Esophagus squamous epithelium (tissue), 5 donors: ENCODE data around the gene ADIPOR1. TPM values are rescaled to one million over a fixed set of nuclear protein-coding genes. Genes with fewer than 3 reads are reported as not detected.
"Not testable (repeated sequence)": the region's sequence is repeated elsewhere in the genome, so short reads cannot be mapped to it uniquely, and the experiment has no call there.

ENCODE experiments used
- DNase-seq: peaks from one replicate; lab custom pipeline; 2025; lab: John Stamatoyannopoulos, UW
- H3K27ac ChIP-seq, 4 donors: fragments of 200-600 bp; sonication (generic); one replicate each; pipeline ENCODE4 v1.5.1; 2016 to 2019; ENCODE audit warnings: mild to moderate bottlenecking in 1 of 4
- H3K27me3 ChIP-seq, 4 donors: fragments of 200-600 bp; sonication (generic); 1 replicate in 3 of 4; 2 replicates in 1 of 4; pipeline versions ENCODE4 v1.5.1 to v1.6.0; 2017 to 2021; ENCODE audit warnings: antibody characterized with exemption in 1 of 4
- H3K36me3 ChIP-seq, 3 donors: fragments of 200-600 bp; sonication (generic); one replicate each; pipeline ENCODE4 v1.5.1; 2016 to 2019
- H3K4me1 ChIP-seq, 3 donors: fragments of 200-600 bp; sonication (generic); one replicate each; pipeline ENCODE4 v1.5.1; 2017 to 2019
- H3K4me3 ChIP-seq, 4 donors: fragments of 200-600 bp; sonication (generic); 1 replicate in 3 of 4; 2 replicates in 1 of 4; pipeline ENCODE4 v1.5.1; 2016 to 2019; ENCODE audit warnings: mild to moderate bottlenecking in 2 of 4, moderate library complexity in 1 of 4
- H3K9me3 ChIP-seq, 3 donors: fragments of 200-600 bp; sonication (generic); one replicate each; pipeline ENCODE4 v1.5.1; 2016 to 2019
- CTCF ChIP-seq, 6 experiments: fragments of 450-650 bp in 4 of 6; fragments of 200-600 bp in 2 of 6; sonication (generic) in 2 of 6; IDR thresholded peaks; one replicate each; pipeline ENCODE4 v1.5.1; 2016 to 2019; ENCODE audit warnings: antibody characterized with exemption in 6 of 6, mild to moderate bottlenecking in 4 of 6, moderate library complexity in 4 of 6
- POLR2A ChIP-seq, 4 donors: fragments of 450-650 bp; IDR thresholded peaks; one replicate each; pipeline ENCODE4 v1.6.1; 2017; ENCODE audit warnings: antibody characterized with exemption in 4 of 4, mild to moderate bottlenecking in 4 of 4, moderate library complexity in 3 of 4
- WGBS, 2 donors: methylation state at CpG; one replicate each; pipeline ENCODE4 v1.1.5; 2018; 5-methylcytosine and 5-hydroxymethylcytosine counted together
- intact Hi-C: fragments of 100-400 bp; cut with DNase I; formaldehyde crosslinking; loops from one replicate; pipeline ENCODE4 v1.15.0; 2022
- total RNA-seq, 4 donors: library from RNA; depleted of rRNA; stranded (reverse); fragments of >200 nt; gene quantifications; one replicate each; pipeline ENCODE4 v1.1.0, GENCODE V29; 2016
- donor health status: DM: yes; HTN: yes; CAD: no.

The ADIPOR1 gene
- total RNA-seq, 4 donors from 2014 or later, result 94.0 to 114 (median 107) TPM

DNA sequence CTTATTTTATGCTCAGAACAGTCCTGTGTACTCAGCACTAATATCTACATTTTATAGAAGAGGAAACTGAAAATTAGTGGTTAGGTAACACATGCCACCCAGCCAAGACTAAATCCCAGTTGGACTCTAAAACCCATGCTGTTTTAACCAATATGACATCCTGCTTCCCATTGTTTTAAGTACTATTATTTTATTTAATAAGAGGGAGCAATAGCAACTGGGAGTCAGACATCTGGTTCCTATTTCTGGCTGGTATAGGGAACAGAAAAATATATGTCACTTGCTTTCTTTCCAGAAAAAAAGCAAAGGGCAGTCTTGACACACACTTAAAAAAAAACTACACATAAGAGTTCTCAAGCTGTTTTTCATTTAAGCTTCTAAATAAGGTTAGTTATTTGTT is 43.0 kb downstream of the ADIPOR1 start:
- H3K4me1 ChIP-seq, result peaks cover 0 to 19% (median 0%) of the 10 kb centered on the region in 3 donors
- H3K9me3 ChIP-seq, result no peaks in the 10 kb centered on the region
- no peak for DNase-seq
- intact Hi-C loops, result no loop called here
- no peak overlapping the region for H3K27ac ChIP-seq
- H3K4me3 ChIP-seq, result no peak overlapping the region
- no peaks in the 10 kb centered on the region for H3K27me3 ChIP-seq
- H3K36me3 ChIP-seq, result peaks cover 0 to 99% (median 40%) of the 10 kb centered on the region in 3 donors
- no peak for TF ChIP-seq CTCF (IDR thresholded peaks at IDR 0.05)

- WGBS, 2 donors, result 68 to 72% methylated on average over 4 of the region's 4 CpGs
- DNase-seq, H3K4me3 ChIP-seq, H3K9me3 ChIP-seq, intact Hi-C loops, H3K27me3 ChIP-seq: not testable (repeated sequence)
- Histone ChIP-seq H3K36me3 (peaks cover 0 to 99% (median 33%) of the 10 kb centered on the region in 3 donors), H3K27ac (peak overlapping the region in 3 of 4 donors; percentile 44 to 69 (median 68)), H3K4me1 (peaks cover 0 to 19% (median 0%) of the 10 kb centered on the region in 3 donors)
Measured at GRCh38 chr1:202912476-202912875, 45.6 kb downstream of the ADIPOR1 start.

- no peak for DNase-seq
- no peak overlapping the region for H3K27ac ChIP-seq
- H3K4me3 ChIP-seq, result no peak overlapping the region
- H3K36me3 ChIP-seq, result peaks cover 0 to 98% (median 21%) of the 10 kb centered on the region in 3 donors
- WGBS, 2 donors, result 68 to 78% methylated on average over 1 of the region's 1 CpG
- H3K9me3 ChIP-seq, result no peaks in the 10 kb centered on the region
- TF ChIP-seq POLR2A (IDR thresholded peaks at IDR 0.05) (no peak), CTCF (IDR thresholded peaks at IDR 0.05) (no peak)
- peaks cover 0 to 19% (median 0%) of the 10 kb centered on the region in 3 donors for H3K4me1 ChIP-seq
- intact Hi-C loops, result no loop called here
- H3K27me3 ChIP-seq, result no peaks in the 10 kb centered on the region
Measured at GRCh38 chr1:202909494-202909893, 48.6 kb downstream of the ADIPOR1 start.

DNA sequence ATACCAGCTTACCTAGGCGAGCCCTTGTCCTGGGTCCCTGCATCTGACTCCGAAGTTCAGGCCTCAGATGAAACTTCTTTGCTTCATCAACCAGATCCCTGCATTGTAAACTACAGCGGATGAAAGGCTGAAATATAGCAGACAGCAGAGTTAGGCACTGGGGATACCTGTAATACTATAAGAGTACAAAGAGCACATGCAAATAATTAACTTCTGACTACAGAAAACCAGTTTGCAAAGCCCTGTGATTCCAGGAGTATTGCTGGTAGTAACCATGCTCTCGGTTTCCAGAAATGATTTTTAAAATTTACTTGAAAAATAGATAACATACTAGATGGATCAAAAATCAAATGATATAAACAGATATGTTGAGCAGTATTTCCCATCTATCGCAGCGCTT is 49.1 kb downstream of the ADIPOR1 start:
- intact Hi-C loops, result no loop called here
- no peak for DNase-seq
- WGBS, 2 donors, result 96% methylated on average over 6 of the region's 6 CpGs
- H3K4me1 ChIP-seq, result peaks cover 0 to 19% (median 0%) of the 10 kb centered on the region in 3 donors
- H3K27ac ChIP-seq, result no peak overlapping the region
- no peak for TF ChIP-seq CTCF (IDR thresholded peaks at IDR 0.05)
- TF ChIP-seq POLR2A (IDR thresholded peaks at IDR 0.05), result no peak
- no peak overlapping the region for H3K4me3 ChIP-seq
- no peaks in the 10 kb centered on the region for H3K9me3 ChIP-seq
- peaks cover 0 to 98% (median 24%) of the 10 kb centered on the region in 3 donors for H3K36me3 ChIP-seq
- H3K27me3 ChIP-seq, result no peaks in the 10 kb centered on the region

DNA sequence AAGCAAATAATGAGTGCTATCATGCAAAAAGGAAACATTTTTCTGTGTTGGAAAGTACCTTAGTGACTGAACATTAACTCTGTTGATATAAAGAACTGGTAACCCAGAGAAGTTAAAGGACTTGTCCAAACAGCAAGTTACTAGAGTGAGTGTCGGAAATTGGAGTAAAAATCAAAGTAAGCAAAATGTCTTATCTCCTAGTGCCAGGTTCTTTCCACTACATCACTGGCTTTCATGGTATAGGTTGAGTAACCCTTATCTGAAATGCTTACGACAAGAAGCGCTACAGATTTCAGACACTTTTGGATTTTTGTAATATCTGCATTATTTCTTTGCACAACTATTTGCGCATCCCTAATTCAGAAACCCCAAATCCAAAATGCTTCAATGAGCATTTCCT is 52.8 kb downstream of the ADIPOR1 start:
- no peaks in the 10 kb centered on the region for H3K27me3 ChIP-seq
- H3K9me3 ChIP-seq, result no peaks in the 10 kb centered on the region
- TF ChIP-seq CTCF (IDR thresholded peaks at IDR 0.05), result no peak
- TF ChIP-seq POLR2A (IDR thresholded peaks at IDR 0.05), result no peak
- no peaks in the 10 kb centered on the region for H3K4me1 ChIP-seq
- intact Hi-C loops, result no loop called here
- no peak overlapping the region for H3K4me3 ChIP-seq
- WGBS, 2 donors, result 59 to 75% methylated on average over 4 of the region's 4 CpGs
- peaks cover 0 to 98% (median 21%) of the 10 kb centered on the region in 3 donors for H3K36me3 ChIP-seq
- no peak overlapping the region for H3K27ac ChIP-seq
- no peak for DNase-seq

DNA sequence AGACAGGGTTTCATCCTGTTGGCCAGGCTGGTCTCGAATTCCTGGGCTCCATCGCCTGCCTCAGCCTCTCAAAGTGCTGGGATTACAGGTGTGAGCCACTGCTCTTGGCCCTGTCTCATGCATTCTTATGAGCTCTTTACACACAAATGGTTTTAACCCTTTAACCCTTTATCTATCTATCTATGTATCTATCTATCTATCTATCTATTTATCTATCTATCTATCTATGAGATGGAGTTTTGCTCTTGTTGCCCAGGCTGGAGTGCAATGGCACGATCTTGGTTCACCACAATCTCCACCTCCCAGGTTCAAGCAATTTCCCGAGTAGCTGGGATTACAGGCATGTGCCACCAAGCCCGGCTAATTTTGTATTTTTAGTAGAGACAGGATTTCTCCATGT is 54.3 kb downstream of the ADIPOR1 start:
- WGBS, 2 donors, result 83 to 95% methylated on average over 5 of the region's 5 CpGs
- peaks cover 0 to 98% (median 20%) of the 10 kb centered on the region in 3 donors for H3K36me3 ChIP-seq
- H3K9me3 ChIP-seq, H3K27ac ChIP-seq, DNase-seq, H3K27me3 ChIP-seq, intact Hi-C loops, H3K4me3 ChIP-seq, H3K4me1 ChIP-seq: not testable (repeated sequence)
